ENCODE results near the gene TCEA2.

TCEA2 gene

GRCh38 chr20:64062596-64063388 lies at the start of gene TCEA2:
TSS of gene TCEA2 (plus strand) at chr20:64063198. CDS start at chr20:64063313, 115 bp downstream.
- DNase-seq (ENCODE audit: extremely low spot score, insufficient read length, low read depth), result peak; percentile 97
- peak; percentile 87 for FAIRE-seq

DNA sequence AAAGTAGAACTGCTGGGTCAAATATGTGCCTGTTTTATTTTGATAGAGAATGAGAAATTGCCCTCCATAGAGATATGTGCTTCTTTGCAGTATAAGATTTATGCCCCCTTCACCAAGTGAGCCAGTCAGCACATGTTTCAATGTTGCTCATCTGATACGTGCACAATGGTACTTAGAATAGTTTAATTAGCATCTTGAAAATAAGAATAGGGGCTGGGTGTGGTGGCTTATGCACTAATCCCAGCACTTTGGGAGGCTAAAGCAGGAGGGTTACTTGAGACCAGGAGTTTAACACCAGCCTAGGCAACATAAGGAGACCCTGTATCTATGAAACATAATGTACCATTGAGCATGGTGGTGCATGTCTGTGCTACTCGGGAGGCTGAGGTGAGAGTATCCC lies 47.4 kb upstream of the TCEA2 start:
- FAIRE-seq (no peak), DNase-seq (ENCODE audit: extremely low spot score, insufficient read length, low read depth) (no peak)

DNA sequence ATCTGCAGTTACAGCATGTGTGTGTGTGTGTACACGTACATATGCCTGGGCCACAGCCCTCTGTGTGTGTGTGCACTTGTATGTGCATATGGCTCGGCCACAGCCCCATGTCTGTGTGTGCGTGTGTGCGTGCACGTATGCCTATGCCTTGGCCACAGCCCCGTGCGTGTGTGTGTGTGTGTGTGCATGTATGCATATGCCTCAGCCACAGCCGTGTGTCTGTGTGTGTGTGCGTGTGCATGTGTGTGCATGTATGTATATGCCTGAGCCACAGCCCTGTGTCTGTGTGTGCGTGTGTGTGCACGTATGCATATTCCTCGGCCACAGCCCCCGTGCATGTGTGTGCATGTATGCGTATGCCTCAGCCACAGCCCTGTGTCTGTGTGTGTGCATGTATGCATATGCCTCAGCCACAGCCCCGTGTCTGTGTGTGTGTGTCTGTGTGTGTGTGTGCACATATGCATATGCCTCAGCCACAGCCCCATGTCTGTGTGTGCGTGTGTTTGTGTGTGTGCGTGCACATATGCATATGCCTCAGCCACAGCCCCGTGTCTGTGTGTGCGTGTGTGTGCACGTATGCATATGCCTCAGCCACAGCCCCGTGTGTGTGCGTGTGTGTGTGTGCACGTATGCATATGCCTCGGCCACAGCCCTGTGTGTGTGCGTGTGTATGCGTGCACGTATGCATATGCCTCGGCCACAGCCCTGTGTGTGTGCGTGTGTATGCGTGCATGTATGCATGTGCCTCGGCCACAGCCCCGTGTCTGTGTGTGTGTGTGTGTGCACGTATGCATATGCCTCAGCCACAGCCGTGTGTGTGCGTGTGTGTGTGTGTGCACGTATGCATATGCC lies 41.6 kb upstream of the TCEA2 start:
- FAIRE-seq (no peak), DNase-seq (ENCODE audit: extremely low spot score, insufficient read length, low read depth) (no peak)

- FAIRE-seq, result no peak
Measured at GRCh38 chr20:64022671-64023360, 40.2 kb upstream of the TCEA2 start.

DNA sequence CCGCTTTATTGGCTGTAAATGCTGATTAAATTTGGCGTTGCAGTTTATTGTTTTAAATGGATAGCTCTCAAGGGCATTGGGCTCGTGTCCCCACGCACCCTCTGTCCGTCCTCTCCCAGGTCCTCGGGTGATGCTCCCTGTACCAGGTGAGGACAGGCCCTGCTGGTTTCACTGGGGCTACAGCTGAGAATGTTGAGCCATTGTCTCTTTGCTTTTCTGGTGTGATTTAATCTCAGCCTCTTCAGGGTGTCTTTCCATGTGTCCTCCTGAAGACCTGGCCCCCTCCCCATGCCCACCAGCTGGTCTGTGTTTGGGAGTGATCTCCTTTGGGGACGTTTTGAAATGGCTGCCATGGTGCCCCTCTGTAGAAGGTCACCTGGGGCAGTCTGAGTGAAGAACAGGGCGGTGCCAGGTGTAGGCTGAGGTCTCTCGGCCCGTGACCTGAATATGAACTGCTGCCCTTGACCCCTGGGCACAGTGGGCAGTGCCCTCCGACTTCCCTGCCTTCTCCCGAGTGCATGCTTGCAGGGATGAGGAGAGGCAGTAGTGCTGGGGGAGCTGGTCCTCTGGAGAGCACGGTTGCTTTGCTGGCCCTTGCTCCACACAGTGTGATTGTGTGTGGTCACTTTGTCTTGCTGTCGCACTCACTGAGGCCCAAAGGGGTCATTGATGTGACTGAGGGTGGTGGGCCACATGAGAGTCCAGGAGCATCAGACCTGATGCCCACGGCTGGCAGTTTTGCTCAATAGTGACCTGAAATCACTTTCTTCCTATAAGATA lies 39.4 kb upstream of the TCEA2 start:
- FAIRE-seq (no peak), DNase-seq (ENCODE audit: extremely low spot score, insufficient read length, low read depth) (no peak)

More at GRCh38 chr20:64022671-64023360, 40.2 kb upstream of the TCEA2 start:
- DNase-seq (ENCODE audit: extremely low spot score, insufficient read length, low read depth), result no peak

DNA sequence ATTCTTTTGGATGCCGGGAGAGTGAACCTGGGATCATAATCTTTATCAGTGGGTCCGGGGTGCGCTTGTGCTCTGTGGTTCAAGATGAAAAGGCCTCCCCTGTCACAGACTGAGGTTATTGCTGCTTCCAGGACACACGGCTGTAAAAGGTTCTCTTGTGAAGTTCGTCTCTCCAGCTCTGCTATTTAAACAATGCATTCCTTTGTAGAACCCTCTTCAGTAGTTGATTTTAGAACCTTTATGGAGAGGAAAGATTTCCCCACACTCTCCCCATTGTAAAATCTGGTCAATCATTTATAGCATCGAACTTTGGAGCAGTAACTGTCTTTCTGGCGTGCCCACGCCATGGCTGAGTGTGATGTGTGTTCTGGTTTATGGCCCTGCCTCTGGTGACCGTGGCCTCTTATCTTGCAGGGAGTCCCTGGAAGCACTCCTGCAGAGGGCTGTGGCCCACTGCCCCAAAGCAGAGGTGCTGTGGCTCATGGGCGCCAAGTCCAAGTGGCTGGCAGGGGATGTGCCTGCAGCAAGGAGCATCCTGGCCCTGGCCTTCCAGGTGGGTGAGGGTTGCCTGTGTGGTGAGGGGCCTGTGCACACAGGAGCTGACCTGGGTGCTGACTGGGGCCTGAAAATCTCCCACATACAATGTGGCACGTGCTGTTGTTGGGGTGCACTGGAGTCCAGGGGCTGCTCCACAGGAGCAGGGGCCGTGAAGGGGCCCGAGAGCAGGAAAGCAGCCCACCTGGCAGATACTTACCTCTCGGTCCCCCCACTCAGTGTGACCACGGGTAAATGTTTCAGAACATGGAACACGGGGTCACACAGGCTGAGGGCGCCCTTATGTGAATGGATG lies 38.6 kb upstream of the TCEA2 start:
- no peak for DNase-seq (ENCODE audit: extremely low spot score, insufficient read length, low read depth)
- FAIRE-seq, result no peak

- DNase-seq (ENCODE audit: extremely low spot score, insufficient read length, low read depth), result no peak
- no peak for FAIRE-seq
Measured at GRCh38 chr20:64025101-64025825, 37.7 kb upstream of the TCEA2 start.

DNA sequence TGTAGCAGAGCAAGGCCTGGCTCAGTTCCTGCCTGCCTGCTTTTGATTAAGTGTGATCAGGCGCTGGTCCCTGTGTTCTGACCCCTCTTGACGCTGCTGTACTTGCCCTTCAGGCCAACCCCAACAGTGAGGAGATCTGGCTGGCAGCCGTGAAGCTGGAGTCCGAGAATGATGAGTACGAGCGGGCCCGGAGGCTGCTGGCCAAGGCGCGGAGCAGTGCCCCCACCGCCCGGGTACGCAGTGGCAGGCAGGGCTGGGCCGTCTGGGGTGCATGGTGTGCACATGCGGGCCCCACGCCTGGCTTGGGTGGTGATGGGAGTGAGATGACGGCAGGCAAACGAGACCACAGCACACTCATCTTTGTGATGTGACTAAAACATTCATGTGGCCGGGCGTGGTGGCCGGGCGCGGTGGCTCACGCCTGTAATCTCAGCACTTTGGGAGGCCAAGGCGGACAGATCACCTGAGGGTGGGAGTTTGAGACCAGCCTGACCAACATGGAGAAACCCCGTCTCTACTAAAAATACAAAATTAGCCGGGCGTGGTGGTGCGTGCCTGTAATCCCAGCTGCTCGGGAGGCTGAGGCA lies 37.1 kb upstream of the TCEA2 start:
- no peak for FAIRE-seq
- no peak for DNase-seq (ENCODE audit: extremely low spot score, insufficient read length, low read depth)

DNA sequence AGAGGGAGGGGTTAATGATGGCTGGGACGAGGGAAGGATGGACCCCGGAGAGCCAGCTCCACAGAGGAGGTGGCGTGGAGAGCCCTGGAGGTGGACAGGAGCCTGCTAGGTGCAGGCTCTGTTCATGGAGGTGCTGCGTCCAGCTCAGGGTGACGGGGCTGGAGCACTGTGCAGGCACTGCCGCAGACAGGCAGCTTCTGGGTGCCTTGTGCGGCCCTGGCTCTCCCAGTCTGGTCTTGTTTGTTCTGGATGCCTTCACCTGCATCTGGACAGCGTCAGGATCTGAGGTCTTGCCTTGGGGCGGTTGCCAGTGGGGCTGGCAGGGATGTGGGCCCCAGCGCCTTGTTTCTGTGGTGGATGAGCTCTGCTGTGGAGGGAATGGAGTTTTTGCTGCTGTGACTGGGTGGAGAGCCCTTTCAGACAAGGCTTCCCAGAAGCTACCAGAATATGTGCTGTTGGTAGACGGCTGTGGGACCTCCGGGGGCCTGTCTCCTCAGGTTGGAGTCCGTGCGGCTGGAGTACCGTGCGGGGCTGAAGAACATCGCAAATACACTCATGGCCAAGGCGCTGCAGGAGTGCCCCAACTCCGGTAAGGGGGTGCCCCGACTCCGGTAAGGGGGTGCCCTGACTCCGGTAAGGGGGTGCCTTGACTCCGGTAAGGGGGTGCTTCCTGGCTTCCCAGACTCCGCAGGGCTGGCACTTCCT lies 34.9 kb upstream of the TCEA2 start:
- DNase-seq (ENCODE audit: extremely low spot score, insufficient read length, low read depth) (no peak), FAIRE-seq (no peak)

GRCh38 chr20:64029293-64030117 lies 33.5 kb upstream of the TCEA2 start:
- no peak for FAIRE-seq
- no peak for DNase-seq (ENCODE audit: extremely low spot score, insufficient read length, low read depth)

- DNase-seq (ENCODE audit: extremely low spot score, insufficient read length, low read depth), result no peak
- no peak for FAIRE-seq
Measured at GRCh38 chr20:64030371-64031134, 32.4 kb upstream of the TCEA2 start.

DNA sequence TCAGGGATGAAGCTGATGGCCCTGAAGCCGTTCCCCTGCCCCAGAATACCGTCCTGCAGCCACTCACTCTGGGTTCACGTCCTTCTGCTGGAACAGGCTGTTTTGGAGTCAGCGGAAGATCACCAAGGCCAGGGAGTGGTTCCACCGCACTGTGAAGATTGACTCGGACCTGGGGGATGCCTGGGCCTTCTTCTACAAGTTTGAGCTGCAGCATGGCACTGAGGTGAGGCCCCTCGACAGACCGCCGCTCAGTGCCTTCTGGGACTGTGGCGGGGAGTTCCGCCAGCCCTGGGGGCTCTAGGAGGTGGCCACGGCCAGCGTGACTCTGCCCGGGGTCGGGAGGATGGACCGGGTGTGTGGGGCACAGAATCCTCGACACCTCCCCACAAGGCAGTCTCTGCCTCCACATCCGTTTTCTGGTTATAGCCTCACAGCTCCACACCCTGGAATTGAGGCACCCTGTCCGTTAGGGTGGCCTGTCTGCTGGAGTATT lies 31.1 kb upstream of the TCEA2 start:
- DNase-seq (ENCODE audit: extremely low spot score, insufficient read length, low read depth), result no peak
- no peak for FAIRE-seq

DNA sequence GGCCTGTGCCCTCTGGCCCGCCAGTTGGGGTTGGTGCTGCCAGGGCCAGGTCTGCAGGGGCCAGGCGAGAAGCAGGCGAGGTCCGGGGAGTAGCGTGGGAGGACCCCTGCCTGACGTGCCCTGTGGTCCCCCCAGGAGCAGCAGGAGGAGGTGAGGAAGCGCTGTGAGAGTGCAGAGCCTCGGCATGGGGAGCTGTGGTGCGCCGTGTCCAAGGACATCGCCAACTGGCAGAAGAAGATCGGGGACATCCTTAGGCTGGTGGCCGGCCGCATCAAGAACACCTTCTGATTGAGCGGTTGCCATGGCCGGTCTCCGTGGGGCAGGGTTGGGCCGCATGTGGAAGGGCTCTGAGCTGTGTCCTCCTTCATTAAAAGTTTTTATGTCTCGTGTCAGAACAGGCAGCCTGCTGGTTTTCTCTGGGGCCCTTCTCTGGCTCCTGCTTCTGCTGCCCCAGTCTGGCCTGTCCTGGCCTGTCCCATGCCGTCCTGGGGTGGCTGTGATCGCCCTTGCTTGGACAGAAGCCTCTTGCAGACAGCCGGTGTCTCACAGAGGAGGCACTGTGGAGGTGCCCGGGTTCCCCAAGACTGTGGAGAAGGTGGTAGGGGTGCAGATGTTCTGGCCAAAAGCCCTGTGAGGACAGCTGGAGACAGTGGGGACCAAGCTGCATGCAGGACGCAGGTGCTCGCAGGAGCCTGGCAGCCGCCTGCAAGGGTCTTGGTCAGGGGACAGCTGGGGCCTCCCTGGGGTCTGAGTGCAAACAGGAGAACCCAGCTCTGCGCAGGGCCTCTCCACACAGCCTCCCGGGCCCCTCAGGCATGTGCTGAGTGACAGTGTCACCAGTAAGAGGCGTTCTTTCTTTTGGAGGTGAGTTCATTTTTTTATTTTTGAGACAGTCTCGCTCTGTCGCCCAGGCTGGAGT lies 30.0 kb upstream of the TCEA2 start:
- no peak for DNase-seq (ENCODE audit: extremely low spot score, insufficient read length, low read depth)
- FAIRE-seq, result no peak

- no peak for DNase-seq (ENCODE audit: extremely low spot score, insufficient read length, low read depth)
- FAIRE-seq, result no peak
Measured at GRCh38 chr20:64033981-64034493, 29.0 kb upstream of the TCEA2 start.

All from GM18507 (cell line).